ENCODE measurements around the gene SOWAHA. TPM values are rescaled to one million over a fixed set of nuclear protein-coding genes. Genes with fewer than 3 reads are reported as not detected.

Gene SOWAHA
- total RNA-seq, result 0.16 TPM in 1 of 2 replicates, not detected in the other

GRCh38 chr5:132812781-132813598 lies at the start of gene SOWAHA:
Gene SOWAHA (plus strand): TSS chr5:132813302. CDS start chr5:132813622, 320 bp downstream.

GRCh38 chr5:132777209-132778069 lies 35.7 kb upstream of the SOWAHA start, which contains the start of gene SEPTIN8:
Gene SEPTIN8 (minus strand): TSS chr5:132777239. CDS start chr5:132777137, 102 bp downstream.

GRCh38 chr5:132830436-132831094 lies 17.5 kb downstream of the SOWAHA start, which contains the start of gene SHROOM1:
Gene SHROOM1 (minus strand): TSS chr5:132830647. CDS start chr5:132826140, 4,507 bp downstream.

Other genes with a start within 250 kb of the SOWAHA start
- gene IL13, start 155.1 kb upstream of the SOWAHA start, total RNA-seq, result not detected in 2 replicates
- not detected in 2 replicates for gene IL4, start 139.3 kb upstream of the SOWAHA start, total RNA-seq
- gene KIF3A, start 75.8 kb upstream of the SOWAHA start, total RNA-seq, result 3.1 and 3.5 TPM in 2 replicates
- under 0.01 TPM in 1 of 2 replicates, not detected in the other for gene CCNI2, start 65.9 kb upstream of the SOWAHA start, total RNA-seq
- 37.9 and 50.1 TPM in 2 replicates for gene SEPTIN8, start 36.1 kb upstream of the SOWAHA start, total RNA-seq
- 5.5 and 114 TPM in 2 replicates for gene SHROOM1, start 17.3 kb downstream of the SOWAHA start, total RNA-seq
- gene GDF9, start 53.2 kb downstream of the SOWAHA start, total RNA-seq, result 1.3 TPM in 1 of 2 replicates, not detected in the other
- gene UQCRQ, start 53.3 kb downstream of the SOWAHA start, total RNA-seq, result 86.2 and 222 TPM in 2 replicates
- gene LEAP2, start 60.4 kb downstream of the SOWAHA start, total RNA-seq, result 0.32 TPM in 1 of 2 replicates, not detected in the other
- gene AFF4, start 150.3 kb downstream of the SOWAHA start, total RNA-seq, result 38.5 and 44.4 TPM in 2 replicates
- gene ZCCHC10, start 213.2 kb downstream of the SOWAHA start, total RNA-seq, result 19.7 and 27.4 TPM in 2 replicates
- 53.4 and 83.8 TPM in 2 replicates for gene HSPA4, start 238.7 kb downstream of the SOWAHA start, total RNA-seq